ENCODE data around the gene MYO1D.

DNA sequence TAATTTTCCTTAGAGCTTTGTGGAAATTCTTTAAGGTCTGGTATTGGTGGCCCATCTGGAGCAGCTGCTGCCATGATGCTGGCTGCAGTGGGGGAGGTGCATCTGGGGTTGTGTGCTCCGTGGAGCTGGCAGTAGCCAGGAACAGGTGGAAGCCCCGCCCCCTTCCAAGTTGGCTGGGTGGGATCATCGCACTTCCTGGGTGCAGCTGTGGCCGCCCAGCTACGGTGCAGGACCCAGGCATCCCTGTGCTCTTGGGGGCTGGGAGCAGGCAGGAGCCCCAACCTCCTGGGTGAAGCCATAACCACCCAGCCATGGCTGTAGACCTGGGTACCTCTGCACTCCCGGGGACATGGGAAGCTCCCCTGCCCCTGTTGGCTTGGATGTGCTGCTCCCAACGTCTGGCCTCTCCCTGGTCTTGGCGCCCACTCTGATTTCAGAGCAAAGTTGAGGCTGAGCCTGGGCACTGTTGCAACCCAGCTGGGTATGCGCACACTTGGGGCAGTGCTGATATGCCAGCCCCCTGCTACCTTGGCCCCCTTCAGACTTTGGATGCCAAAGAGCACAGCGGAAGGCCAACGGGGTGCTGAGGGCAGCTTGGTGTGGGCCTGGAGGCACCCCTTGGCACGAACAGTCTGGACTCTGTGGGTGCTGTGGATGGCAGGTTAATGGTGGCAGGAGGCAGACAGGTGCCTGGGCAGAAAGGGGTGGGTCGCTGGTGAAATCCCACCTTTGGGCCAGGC lies 145.2 kb downstream of the MYO1D start:
- TF ChIP-seq POLR2A (IDR thresholded peaks at IDR 0.05), result no peak
- TF ChIP-seq, protein P1, sequence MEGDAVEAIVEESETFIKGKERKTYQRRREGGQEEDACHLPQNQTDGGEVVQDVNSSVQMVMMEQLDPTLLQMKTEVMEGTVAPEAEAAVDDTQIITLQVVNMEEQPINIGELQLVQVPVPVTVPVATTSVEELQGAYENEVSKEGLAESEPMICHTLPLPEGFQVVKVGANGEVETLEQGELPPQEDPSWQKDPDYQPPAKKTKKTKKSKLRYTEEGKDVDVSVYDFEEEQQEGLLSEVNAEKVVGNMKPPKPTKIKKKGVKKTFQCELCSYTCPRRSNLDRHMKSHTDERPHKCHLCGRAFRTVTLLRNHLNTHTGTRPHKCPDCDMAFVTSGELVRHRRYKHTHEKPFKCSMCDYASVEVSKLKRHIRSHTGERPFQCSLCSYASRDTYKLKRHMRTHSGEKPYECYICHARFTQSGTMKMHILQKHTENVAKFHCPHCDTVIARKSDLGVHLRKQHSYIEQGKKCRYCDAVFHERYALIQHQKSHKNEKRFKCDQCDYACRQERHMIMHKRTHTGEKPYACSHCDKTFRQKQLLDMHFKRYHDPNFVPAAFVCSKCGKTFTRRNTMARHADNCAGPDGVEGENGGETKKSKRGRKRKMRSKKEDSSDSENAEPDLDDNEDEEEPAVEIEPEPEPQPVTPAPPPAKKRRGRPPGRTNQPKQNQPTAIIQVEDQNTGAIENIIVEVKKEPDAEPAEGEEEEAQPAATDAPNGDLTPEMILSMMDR (IDR thresholded peaks at IDR 0.05), result no peak

All from suprapubic skin (tissue), 3 donors.